Measurements from ENCODE around the gene ABHD12B.

Gene ABHD12B

GRCh38 chr14:50871914-50872732, at the start of gene ABHD12B:
TSS of gene ABHD12B (plus strand) at chr14:50872053. CDS start at chr14:50872175, 122 bp downstream.
- TF ChIP-seq MYC (IDR thresholded peaks at IDR 0.05; ENCODE audit: low read depth, low read length), result no peak
- no peak for TF ChIP-seq MAX (IDR thresholded peaks at IDR 0.05; ENCODE audit: low read depth, low read length)
- no peak for TF ChIP-seq CTCF (IDR thresholded peaks at IDR 0.05; ENCODE audit: low read depth, low read length)
- no peak for TF ChIP-seq POLR2A (IDR thresholded peaks at IDR 0.05; ENCODE audit: extremely low read depth, insufficient read length)
- no peak within 1 kb of the TSS for H3K4me3 ChIP-seq (ENCODE audit: low read depth, low read length)
- no peak for DNase-seq (ENCODE audit: low read depth)

- TF ChIP-seq POLR2A (IDR thresholded peaks at IDR 0.05; ENCODE audit: extremely low read depth, insufficient read length) (no peak), CTCF (IDR thresholded peaks at IDR 0.05; ENCODE audit: low read depth, low read length) (no peak), MYC (IDR thresholded peaks at IDR 0.05; ENCODE audit: low read depth, low read length) (no peak), MAX (IDR thresholded peaks at IDR 0.05; ENCODE audit: low read depth, low read length) (peak; percentile 7; the same call in 1 of the 2 replicates)
- peak; percentile 67 for DNase-seq (ENCODE audit: low read depth)
- peak overlapping the region; percentile 10 for H3K4me3 ChIP-seq (ENCODE audit: low read depth, low read length)
These were observed 49.3 kb upstream of the ABHD12B start for GRCh38 chr14:50822501-50823042.

- TF ChIP-seq MAX (IDR thresholded peaks at IDR 0.05; ENCODE audit: low read depth, low read length) (no peak), CTCF (IDR thresholded peaks at IDR 0.05; ENCODE audit: low read depth, low read length) (no peak), POLR2A (IDR thresholded peaks at IDR 0.05; ENCODE audit: extremely low read depth, insufficient read length) (no peak), MYC (IDR thresholded peaks at IDR 0.05; ENCODE audit: low read depth, low read length) (no peak)
- H3K4me3 ChIP-seq (ENCODE audit: low read depth, low read length), result no peak overlapping the region
- peak; percentile 39 for DNase-seq (ENCODE audit: low read depth)
These were observed 48.6 kb upstream of the ABHD12B start for GRCh38 chr14:50823051-50823761.

GRCh38 chr14:50823762-50824636, 47.9 kb upstream of the ABHD12B start:
- TF ChIP-seq CTCF (IDR thresholded peaks at IDR 0.05; ENCODE audit: low read depth, low read length), result no peak
- TF ChIP-seq MAX (IDR thresholded peaks at IDR 0.05; ENCODE audit: low read depth, low read length), result no peak
- no peak for TF ChIP-seq MYC (IDR thresholded peaks at IDR 0.05; ENCODE audit: low read depth, low read length)
- no peak for TF ChIP-seq POLR2A (IDR thresholded peaks at IDR 0.05; ENCODE audit: extremely low read depth, insufficient read length)
- peak; percentile 8 for DNase-seq (ENCODE audit: low read depth)
- no peak overlapping the region for H3K4me3 ChIP-seq (ENCODE audit: low read depth, low read length)

- TF ChIP-seq CTCF (IDR thresholded peaks at IDR 0.05; ENCODE audit: low read depth, low read length), result no peak
- no peak for TF ChIP-seq MYC (IDR thresholded peaks at IDR 0.05; ENCODE audit: low read depth, low read length)
- no peak for TF ChIP-seq MAX (IDR thresholded peaks at IDR 0.05; ENCODE audit: low read depth, low read length)
- TF ChIP-seq POLR2A (IDR thresholded peaks at IDR 0.05; ENCODE audit: extremely low read depth, insufficient read length), result no peak
- no peak for DNase-seq (ENCODE audit: low read depth)
- H3K4me3 ChIP-seq (ENCODE audit: low read depth, low read length), result no peak overlapping the region
These were observed 46.5 kb upstream of the ABHD12B start for GRCh38 chr14:50825307-50825706.
